DND-41 (cell line): ENCODE data around the gene KCNK4.

Experiments used
- ATAC-seq: fragments of 200-7000 bp; cut with Tn5 transposase; 3 replicates; pipeline ENCODE4 v1.9.1; 2021; ENCODE audit warnings: low read depth; ENCODE audit not compliant: insufficient read depth
- DNase-seq: peaks from one replicate; pipeline ENCODE4 v3.0.0-alpha.2; 2020
- H2AFZ ChIP-seq: 2 replicates; pipeline ENCODE4 v1.6.0; 2012; ENCODE audit warnings: low read depth, low read length
- H3K27ac ChIP-seq: 2 replicates; pipeline ENCODE4 v1.5.1; 2012; ENCODE audit warnings: low read length, inconsistent platforms
- H3K27me3 ChIP-seq: fragments of 200-600 bp; sonication (generic); 2 replicates; pipeline ENCODE4 v1.6.0; 2012; ENCODE audit warnings: low read length, mild to moderate bottlenecking, inconsistent platforms; ENCODE audit not compliant: insufficient read depth, poor library complexity
- H3K36me3 ChIP-seq: 2 replicates; pipeline ENCODE4 v1.5.1; 2012; ENCODE audit warnings: low read length, inconsistent platforms; ENCODE audit not compliant: insufficient read depth
- H3K4me1 ChIP-seq: 2 replicates; pipeline ENCODE4 v1.5.1; 2012; ENCODE audit warnings: mild to moderate bottlenecking, low read length; ENCODE audit not compliant: insufficient read depth
- H3K4me2 ChIP-seq: 2 replicates; pipeline ENCODE4 v1.6.0; 2012; ENCODE audit warnings: mild to moderate bottlenecking, moderate library complexity, low read length, inconsistent platforms; ENCODE audit not compliant: insufficient read depth
- H3K4me3 ChIP-seq, 2 experiments: fragments of 200-600 bp in 1 of 2; shearing (Covaris generic) in 1 of 2; 2 replicates each; pipeline ENCODE4 v1.5.1; 2012 to 2016; ENCODE audit warnings: inconsistent platforms in 2 of 2, low read length in 2 of 2, mild to moderate bottlenecking in 2 of 2, low read depth in 1 of 2, moderate library complexity in 1 of 2
- H3K79me2 ChIP-seq: 2 replicates; pipeline ENCODE4 v1.6.0; 2012; ENCODE audit warnings: low read length, inconsistent platforms; ENCODE audit not compliant: insufficient read depth
- H3K9ac ChIP-seq: 2 replicates; pipeline ENCODE4 v1.6.0; 2012; ENCODE audit warnings: low read depth, mild to moderate bottlenecking, inconsistent platforms, low read length, moderate library complexity
- H3K9me3 ChIP-seq: 2 replicates; pipeline ENCODE4 v1.5.1; 2012; ENCODE audit warnings: low read length, moderate library complexity, mild to moderate bottlenecking, inconsistent platforms; ENCODE audit not compliant: insufficient read depth, severe bottlenecking
- H4K20me1 ChIP-seq: 2 replicates; pipeline ENCODE4 v1.6.0; 2012; ENCODE audit warnings: low read length; ENCODE audit not compliant: insufficient read depth
- EZH2 ChIP-seq: IDR thresholded peaks from 3 replicates; pipeline ENCODE4 v1.6.1; 2012; ENCODE audit warnings: borderline replicate concordance, low read depth, mild to moderate bottlenecking, moderate library complexity, low read length, inconsistent platforms; ENCODE audit not compliant: severe bottlenecking
- TF ChIP-seq, protein P1 (sequence below): IDR thresholded peaks from 2 replicates; pipeline ENCODE4 v1.5.1; 2012; ENCODE audit warnings: borderline replicate concordance, low read length, moderate library complexity, mild to moderate bottlenecking; ENCODE audit not compliant: poor library complexity, severe bottlenecking; ENCODE audit errors: extremely low read depth

Gene KCNK4

DNA sequence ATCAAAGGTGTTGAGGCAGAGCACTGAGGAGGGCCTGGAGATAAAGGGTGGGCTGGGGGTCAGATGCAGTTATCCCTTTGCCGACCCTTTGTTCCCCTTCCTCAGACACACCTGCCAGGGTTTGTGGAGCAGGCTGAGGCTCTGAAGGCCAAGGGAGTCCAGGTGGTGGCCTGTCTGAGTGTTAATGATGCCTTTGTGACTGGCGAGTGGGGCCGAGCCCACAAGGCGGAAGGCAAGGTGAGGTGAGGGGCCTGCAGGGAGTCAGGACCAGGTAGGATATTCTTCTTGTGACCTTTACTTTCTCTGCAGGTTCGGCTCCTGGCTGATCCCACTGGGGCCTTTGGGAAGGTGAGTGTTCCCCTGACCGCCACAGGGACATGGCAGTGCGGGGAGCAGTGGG is 29.5 kb downstream of the KCNK4 start:
- TF ChIP-seq, protein P1, sequence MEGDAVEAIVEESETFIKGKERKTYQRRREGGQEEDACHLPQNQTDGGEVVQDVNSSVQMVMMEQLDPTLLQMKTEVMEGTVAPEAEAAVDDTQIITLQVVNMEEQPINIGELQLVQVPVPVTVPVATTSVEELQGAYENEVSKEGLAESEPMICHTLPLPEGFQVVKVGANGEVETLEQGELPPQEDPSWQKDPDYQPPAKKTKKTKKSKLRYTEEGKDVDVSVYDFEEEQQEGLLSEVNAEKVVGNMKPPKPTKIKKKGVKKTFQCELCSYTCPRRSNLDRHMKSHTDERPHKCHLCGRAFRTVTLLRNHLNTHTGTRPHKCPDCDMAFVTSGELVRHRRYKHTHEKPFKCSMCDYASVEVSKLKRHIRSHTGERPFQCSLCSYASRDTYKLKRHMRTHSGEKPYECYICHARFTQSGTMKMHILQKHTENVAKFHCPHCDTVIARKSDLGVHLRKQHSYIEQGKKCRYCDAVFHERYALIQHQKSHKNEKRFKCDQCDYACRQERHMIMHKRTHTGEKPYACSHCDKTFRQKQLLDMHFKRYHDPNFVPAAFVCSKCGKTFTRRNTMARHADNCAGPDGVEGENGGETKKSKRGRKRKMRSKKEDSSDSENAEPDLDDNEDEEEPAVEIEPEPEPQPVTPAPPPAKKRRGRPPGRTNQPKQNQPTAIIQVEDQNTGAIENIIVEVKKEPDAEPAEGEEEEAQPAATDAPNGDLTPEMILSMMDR, result no peak
- TF ChIP-seq EZH2, result no peak
- H3K4me3 ChIP-seq, result no peak overlapping the region
- no peak overlapping the region for H3K27ac ChIP-seq
- H3K9ac ChIP-seq, result no peak overlapping the region
- peaks cover 33% of the 10 kb centered on the region for H3K79me2 ChIP-seq
- no peak for ATAC-seq
- peaks cover 40% of the 10 kb centered on the region for H3K4me1 ChIP-seq
- H4K20me1 ChIP-seq, result peaks cover 15% of the 10 kb centered on the region
- peaks cover 27% of the 10 kb centered on the region for H3K36me3 ChIP-seq
- no peak overlapping the region for H2AFZ ChIP-seq
- no peak overlapping the region; the same call in 1 of the 2 replicates for H3K4me2 ChIP-seq
- no peaks in the 10 kb centered on the region for H3K9me3 ChIP-seq
- no peaks in the 10 kb centered on the region for H3K27me3 ChIP-seq
- no peak for DNase-seq

- H4K20me1 ChIP-seq, result peaks cover 14% of the 10 kb centered on the region
- H3K4me3 ChIP-seq, result no peak overlapping the region
- no peaks in the 10 kb centered on the region for H3K27me3 ChIP-seq
- no peak for DNase-seq
- no peak for TF ChIP-seq EZH2
- TF ChIP-seq, protein P1, result no peak
- H3K27ac ChIP-seq, result no peak overlapping the region
- no peaks in the 10 kb centered on the region for H3K9me3 ChIP-seq
- no peak overlapping the region for H3K9ac ChIP-seq
- H3K36me3 ChIP-seq, result peaks cover 22% of the 10 kb centered on the region
- H3K4me2 ChIP-seq, result no peak overlapping the region
- H3K79me2 ChIP-seq, result peaks cover 29% of the 10 kb centered on the region
- no peak for ATAC-seq
- peaks cover 35% of the 10 kb centered on the region for H3K4me1 ChIP-seq
- H2AFZ ChIP-seq, result no peak overlapping the region
Observed at GRCh38 chr11:64321026-64321425, 29.9 kb downstream of the KCNK4 start.

DNA sequence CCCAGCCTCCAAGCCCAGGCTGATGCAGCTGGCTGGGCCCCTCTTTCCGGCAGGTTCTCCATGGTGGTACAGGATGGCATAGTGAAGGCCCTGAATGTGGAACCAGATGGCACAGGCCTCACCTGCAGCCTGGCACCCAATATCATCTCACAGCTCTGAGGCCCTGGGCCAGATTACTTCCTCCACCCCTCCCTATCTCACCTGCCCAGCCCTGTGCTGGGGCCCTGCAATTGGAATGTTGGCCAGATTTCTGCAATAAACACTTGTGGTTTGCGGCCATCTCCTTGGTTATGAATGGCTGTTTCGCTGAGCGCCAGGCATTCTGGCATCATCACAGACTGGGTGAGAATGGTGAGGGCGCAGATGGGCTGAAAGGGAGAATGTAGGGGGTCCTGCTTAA is 30.4 kb downstream of the KCNK4 start:
- H3K36me3 ChIP-seq, result peaks cover 18% of the 10 kb centered on the region
- no peaks in the 10 kb centered on the region for H3K27me3 ChIP-seq
- no peak overlapping the region for H3K4me3 ChIP-seq
- DNase-seq (no peak), ATAC-seq (no peak)
- no peak overlapping the region for H2AFZ ChIP-seq
- no peak overlapping the region for H3K9ac ChIP-seq
- no peak overlapping the region for H3K4me2 ChIP-seq
- no peak for TF ChIP-seq EZH2
- TF ChIP-seq, protein P1, result no peak
- H3K9me3 ChIP-seq, result no peaks in the 10 kb centered on the region
- peaks cover 11% of the 10 kb centered on the region for H4K20me1 ChIP-seq
- H3K4me1 ChIP-seq, result peaks cover 30% of the 10 kb centered on the region
- no peak overlapping the region for H3K27ac ChIP-seq
- H3K79me2 ChIP-seq, result peaks cover 24% of the 10 kb centered on the region

DNA sequence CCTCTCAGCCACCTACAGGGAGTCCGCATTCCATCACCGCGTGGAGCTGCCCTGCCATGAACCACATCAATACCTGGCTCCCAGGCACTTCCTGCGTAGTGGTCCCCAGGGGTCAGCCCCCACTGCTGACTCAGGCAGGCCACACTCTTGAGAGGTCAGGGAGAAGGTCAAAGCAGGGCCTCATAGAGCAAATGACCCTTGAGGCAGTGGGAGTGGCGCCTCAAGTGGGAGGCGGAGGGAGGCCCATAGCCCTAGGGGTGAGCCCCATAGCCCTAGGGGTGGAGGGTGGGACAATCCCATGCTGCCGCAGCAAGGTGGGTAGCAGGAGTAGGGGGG is 31.8 kb downstream of the KCNK4 start:
- H4K20me1 ChIP-seq, result peaks cover 11% of the 10 kb centered on the region
- no peak overlapping the region for H3K4me3 ChIP-seq
- no peaks in the 10 kb centered on the region for H3K27me3 ChIP-seq
- peaks cover 13% of the 10 kb centered on the region for H3K36me3 ChIP-seq
- peaks cover 25% of the 10 kb centered on the region for H3K4me1 ChIP-seq
- no peaks in the 10 kb centered on the region for H3K9me3 ChIP-seq
- H2AFZ ChIP-seq, result no peak overlapping the region
- H3K9ac ChIP-seq, result no peak overlapping the region
- ATAC-seq, result no peak
- peaks cover 16% of the 10 kb centered on the region for H3K79me2 ChIP-seq
- H3K4me2 ChIP-seq, result no peak overlapping the region
- TF ChIP-seq, protein P1, result no peak
- no peak for TF ChIP-seq EZH2
- DNase-seq, result no peak
- H3K27ac ChIP-seq, result no peak overlapping the region
